GM18511 (cell line): Measurements from ENCODE around the gene CREBBP.

Source experiments
- ATAC-seq: cut with Tn5 transposase; IDR thresholded peaks from one replicate; pipeline ENCODE4 v1.9.1; 2021; ENCODE audit warnings: mild to moderate bottlenecking, moderate library complexity; ENCODE audit not compliant: unreplicated experiment

Gene CREBBP

GRCh38 chr16:3798838-3799237, 81.7 kb downstream of the CREBBP start:
- ATAC-seq, result no peak

GRCh38 chr16:3797904-3798811, 82.4 kb downstream of the CREBBP start:
- peak; percentile 81 for ATAC-seq

- ATAC-seq, result peak; percentile 73
Observed at GRCh38 chr16:3797473-3797872, 83.0 kb downstream of the CREBBP start.

- ATAC-seq, result no peak
Observed at GRCh38 chr16:3793161-3793576, 87.3 kb downstream of the CREBBP start.

GRCh38 chr16:3792472-3793012, 88.0 kb downstream of the CREBBP start:
- no peak for ATAC-seq

GRCh38 chr16:3791701-3792100, 88.8 kb downstream of the CREBBP start:
- no peak for ATAC-seq

- no peak for ATAC-seq
Observed at GRCh38 chr16:3789375-3790099, 91.0 kb downstream of the CREBBP start.

- ATAC-seq, result no peak
Observed at GRCh38 chr16:3788711-3789374, 91.7 kb downstream of the CREBBP start.

GRCh38 chr16:3787924-3788661, 92.4 kb downstream of the CREBBP start:
- peak; percentile 81 for ATAC-seq

- no peak for ATAC-seq
Observed at GRCh38 chr16:3785413-3785812, 95.1 kb downstream of the CREBBP start.

- ATAC-seq, result no peak
Observed at GRCh38 chr16:3783516-3783915, 97.0 kb downstream of the CREBBP start.

- no peak for ATAC-seq
Observed at GRCh38 chr16:3782566-3782965, 97.9 kb downstream of the CREBBP start.

GRCh38 chr16:3781421-3781820, 99.1 kb downstream of the CREBBP start:
- no peak for ATAC-seq

GRCh38 chr16:3780570-3780969, 99.9 kb downstream of the CREBBP start:
- ATAC-seq, result no peak

- no peak for ATAC-seq
Observed at GRCh38 chr16:3776316-3776715, 104.2 kb downstream of the CREBBP start.

GRCh38 chr16:3774819-3775218, 105.7 kb downstream of the CREBBP start:
- no peak for ATAC-seq

- ATAC-seq, result no peak
Observed at GRCh38 chr16:3774156-3774767, 106.3 kb downstream of the CREBBP start.

GRCh38 chr16:3773663-3774062, 106.8 kb downstream of the CREBBP start:
- no peak for ATAC-seq

- ATAC-seq, result no peak
Observed at GRCh38 chr16:3771513-3771912, 109.0 kb downstream of the CREBBP start.

- ATAC-seq, result no peak
Observed at GRCh38 chr16:3770530-3770929, 110.0 kb downstream of the CREBBP start.
